ENCODE results near the gene GYG2. TPM values are rescaled to one million over a fixed set of nuclear protein-coding genes. Genes with fewer than 3 reads are reported as not detected.

The GYG2 gene
- total and polyA plus RNA-seq, 2 experiments from 2014 or later, result 17.6 to 63.8 TPM

DNA sequence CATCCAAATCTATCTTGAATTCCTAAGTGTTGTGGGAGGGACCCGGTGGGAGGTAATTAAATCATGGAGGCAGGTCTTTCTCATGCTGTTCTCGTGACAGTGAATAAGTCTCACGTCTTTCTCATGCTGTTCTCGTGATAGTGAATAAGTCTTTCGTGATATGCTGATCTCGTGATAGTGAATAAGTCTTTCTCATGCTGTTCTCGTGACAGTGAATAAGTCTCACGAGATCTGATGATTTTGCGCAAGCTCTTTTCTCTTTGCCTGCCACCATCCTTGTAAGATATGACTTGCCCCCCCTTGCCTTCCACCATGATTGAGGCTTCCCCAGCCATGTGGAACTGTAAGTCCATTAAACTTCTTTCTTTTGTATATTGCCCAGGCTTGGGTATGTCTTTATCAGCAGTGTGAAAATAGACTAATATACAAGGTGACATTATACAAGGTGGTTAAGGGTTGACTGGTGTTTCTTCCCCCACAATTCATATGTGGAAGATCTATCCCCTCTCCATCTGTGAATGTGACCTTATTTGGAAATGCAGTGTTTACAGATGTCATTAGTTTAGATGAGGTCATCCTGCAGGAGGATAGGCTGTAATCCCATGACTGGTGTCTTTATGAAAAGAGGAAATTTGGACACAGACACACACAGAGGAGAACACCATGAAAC lies 72.8 kb downstream of the GYG2 start (continued):
- TF ChIP-seq, protein P1, sequence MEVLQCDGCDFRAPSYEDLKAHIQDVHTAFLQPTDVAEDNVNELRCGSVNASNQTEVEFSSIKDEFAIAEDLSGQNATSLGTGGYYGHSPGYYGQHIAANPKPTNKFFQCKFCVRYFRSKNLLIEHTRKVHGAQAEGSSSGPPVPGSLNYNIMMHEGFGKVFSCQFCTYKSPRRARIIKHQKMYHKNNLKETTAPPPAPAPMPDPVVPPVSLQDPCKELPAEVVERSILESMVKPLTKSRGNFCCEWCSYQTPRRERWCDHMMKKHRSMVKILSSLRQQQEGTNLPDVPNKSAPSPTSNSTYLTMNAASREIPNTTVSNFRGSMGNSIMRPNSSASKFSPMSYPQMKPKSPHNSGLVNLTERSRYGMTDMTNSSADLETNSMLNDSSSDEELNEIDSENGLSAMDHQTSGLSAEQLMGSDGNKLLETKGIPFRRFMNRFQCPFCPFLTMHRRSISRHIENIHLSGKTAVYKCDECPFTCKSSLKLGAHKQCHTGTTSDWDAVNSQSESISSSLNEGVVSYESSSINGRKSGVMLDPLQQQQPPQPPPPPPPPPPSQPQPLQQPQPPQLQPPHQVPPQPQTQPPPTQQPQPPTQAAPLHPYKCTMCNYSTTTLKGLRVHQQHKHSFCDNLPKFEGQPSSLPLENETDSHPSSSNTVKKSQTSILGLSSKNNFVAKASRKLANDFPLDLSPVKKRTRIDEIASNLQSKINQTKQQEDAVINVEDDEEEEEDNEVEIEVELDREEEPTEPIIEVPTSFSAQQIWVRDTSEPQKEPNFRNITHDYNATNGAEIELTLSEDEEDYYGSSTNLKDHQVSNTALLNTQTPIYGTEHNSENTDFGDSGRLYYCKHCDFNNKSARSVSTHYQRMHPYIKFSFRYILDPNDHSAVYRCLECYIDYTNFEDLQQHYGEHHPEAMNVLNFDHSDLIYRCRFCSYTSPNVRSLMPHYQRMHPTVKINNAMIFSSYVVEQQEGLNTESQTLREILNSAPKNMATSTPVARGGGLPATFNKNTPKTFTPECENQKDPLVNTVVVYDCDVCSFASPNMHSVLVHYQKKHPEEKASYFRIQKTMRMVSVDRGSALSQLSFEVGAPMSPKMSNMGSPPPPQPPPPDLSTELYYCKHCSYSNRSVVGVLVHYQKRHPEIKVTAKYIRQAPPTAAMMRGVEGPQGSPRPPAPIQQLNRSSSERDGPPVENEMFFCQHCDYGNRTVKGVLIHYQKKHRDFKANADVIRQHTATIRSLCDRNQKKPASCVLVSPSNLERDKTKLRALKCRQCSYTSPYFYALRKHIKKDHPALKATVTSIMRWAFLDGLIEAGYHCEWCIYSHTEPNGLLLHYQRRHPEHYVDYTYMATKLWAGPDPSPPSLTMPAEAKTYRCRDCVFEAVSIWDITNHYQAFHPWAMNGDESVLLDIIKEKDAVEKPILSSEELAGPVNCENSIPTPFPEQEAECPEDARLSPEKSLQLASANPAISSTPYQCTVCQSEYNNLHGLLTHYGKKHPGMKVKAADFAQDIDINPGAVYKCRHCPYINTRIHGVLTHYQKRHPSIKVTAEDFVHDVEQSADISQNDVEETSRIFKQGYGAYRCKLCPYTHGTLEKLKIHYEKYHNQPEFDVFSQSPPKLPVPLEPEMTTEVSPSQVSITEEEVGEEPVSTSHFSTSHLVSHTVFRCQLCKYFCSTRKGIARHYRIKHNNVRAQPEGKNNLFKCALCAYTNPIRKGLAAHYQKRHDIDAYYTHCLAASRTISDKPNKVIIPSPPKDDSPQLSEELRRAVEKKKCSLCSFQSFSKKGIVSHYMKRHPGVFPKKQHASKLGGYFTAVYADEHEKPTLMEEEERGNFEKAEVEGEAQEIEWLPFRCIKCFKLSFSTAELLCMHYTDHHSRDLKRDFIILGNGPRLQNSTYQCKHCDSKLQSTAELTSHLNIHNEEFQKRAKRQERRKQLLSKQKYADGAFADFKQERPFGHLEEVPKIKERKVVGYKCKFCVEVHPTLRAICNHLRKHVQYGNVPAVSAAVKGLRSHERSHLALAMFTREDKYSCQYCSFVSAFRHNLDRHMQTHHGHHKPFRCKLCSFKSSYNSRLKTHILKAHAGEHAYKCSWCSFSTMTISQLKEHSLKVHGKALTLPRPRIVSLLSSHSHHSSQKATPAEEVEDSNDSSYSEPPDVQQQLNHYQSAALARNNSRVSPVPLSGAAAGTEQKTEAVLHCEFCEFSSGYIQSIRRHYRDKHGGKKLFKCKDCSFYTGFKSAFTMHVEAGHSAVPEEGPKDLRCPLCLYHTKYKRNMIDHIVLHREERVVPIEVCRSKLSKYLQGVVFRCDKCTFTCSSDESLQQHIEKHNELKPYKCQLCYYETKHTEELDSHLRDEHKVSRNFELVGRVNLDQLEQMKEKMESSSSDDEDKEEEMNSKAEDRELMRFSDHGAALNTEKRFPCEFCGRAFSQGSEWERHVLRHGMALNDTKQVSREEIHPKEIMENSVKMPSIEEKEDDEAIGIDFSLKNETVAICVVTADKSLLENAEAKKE (CRISPR knock-in tag; IDR thresholded peaks at IDR 0.05), result no peak
- TF ChIP-seq, protein P2, sequence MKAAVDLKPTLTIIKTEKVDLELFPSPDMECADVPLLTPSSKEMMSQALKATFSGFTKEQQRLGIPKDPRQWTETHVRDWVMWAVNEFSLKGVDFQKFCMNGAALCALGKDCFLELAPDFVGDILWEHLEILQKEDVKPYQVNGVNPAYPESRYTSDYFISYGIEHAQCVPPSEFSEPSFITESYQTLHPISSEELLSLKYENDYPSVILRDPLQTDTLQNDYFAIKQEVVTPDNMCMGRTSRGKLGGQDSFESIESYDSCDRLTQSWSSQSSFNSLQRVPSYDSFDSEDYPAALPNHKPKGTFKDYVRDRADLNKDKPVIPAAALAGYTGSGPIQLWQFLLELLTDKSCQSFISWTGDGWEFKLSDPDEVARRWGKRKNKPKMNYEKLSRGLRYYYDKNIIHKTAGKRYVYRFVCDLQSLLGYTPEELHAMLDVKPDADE (IDR thresholded peaks at IDR 0.05), result no peak
- no peak for TF ChIP-seq EZH2phosphoT487 (IDR thresholded peaks at IDR 0.05; ENCODE audit: unreplicated experiment)
- no peak for TF ChIP-seq EZH2 (IDR thresholded peaks at IDR 0.05; ENCODE audit: low read depth, unreplicated experiment)
- TF ChIP-seq NANOG (IDR thresholded peaks at IDR 0.05; ENCODE audit: borderline replicate concordance), result no peak
- TF ChIP-seq, protein P3, sequence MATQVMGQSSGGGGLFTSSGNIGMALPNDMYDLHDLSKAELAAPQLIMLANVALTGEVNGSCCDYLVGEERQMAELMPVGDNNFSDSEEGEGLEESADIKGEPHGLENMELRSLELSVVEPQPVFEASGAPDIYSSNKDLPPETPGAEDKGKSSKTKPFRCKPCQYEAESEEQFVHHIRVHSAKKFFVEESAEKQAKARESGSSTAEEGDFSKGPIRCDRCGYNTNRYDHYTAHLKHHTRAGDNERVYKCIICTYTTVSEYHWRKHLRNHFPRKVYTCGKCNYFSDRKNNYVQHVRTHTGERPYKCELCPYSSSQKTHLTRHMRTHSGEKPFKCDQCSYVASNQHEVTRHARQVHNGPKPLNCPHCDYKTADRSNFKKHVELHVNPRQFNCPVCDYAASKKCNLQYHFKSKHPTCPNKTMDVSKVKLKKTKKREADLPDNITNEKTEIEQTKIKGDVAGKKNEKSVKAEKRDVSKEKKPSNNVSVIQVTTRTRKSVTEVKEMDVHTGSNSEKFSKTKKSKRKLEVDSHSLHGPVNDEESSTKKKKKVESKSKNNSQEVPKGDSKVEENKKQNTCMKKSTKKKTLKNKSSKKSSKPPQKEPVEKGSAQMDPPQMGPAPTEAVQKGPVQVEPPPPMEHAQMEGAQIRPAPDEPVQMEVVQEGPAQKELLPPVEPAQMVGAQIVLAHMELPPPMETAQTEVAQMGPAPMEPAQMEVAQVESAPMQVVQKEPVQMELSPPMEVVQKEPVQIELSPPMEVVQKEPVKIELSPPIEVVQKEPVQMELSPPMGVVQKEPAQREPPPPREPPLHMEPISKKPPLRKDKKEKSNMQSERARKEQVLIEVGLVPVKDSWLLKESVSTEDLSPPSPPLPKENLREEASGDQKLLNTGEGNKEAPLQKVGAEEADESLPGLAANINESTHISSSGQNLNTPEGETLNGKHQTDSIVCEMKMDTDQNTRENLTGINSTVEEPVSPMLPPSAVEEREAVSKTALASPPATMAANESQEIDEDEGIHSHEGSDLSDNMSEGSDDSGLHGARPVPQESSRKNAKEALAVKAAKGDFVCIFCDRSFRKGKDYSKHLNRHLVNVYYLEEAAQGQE (IDR thresholded peaks at IDR 0.05; ENCODE audit: unreplicated experiment), result no peak
- no peak for TF ChIP-seq ZNF331 (CRISPR knock-in tag; IDR thresholded peaks at IDR 0.05; ENCODE audit: low read depth)
